Measurements from ENCODE around the gene TMEM217. TPM values are rescaled to one million over a fixed set of nuclear protein-coding genes. Genes with fewer than 3 reads are reported as not detected.
A peak's percentile ranks its signal among the peaks of the same experiment; 100 is the strongest.

Gene TMEM217
- total RNA-seq, 1 donor from 2014 or later, result 2.7 TPM

- Mint-ChIP-seq H3K9me3 (no peaks in the 10 kb centered on the region), H3K4me1 (peaks cover 27% of the 10 kb centered on the region), H3K27me3 (ENCODE audit: low read depth) (no peaks in the 10 kb centered on the region), H3K36me3 (peaks cover 20% of the 10 kb centered on the region), H3K4me3 (peak overlapping the region; percentile 23), H3K27ac (no peak overlapping the region)
- TF ChIP-seq, protein P1, sequence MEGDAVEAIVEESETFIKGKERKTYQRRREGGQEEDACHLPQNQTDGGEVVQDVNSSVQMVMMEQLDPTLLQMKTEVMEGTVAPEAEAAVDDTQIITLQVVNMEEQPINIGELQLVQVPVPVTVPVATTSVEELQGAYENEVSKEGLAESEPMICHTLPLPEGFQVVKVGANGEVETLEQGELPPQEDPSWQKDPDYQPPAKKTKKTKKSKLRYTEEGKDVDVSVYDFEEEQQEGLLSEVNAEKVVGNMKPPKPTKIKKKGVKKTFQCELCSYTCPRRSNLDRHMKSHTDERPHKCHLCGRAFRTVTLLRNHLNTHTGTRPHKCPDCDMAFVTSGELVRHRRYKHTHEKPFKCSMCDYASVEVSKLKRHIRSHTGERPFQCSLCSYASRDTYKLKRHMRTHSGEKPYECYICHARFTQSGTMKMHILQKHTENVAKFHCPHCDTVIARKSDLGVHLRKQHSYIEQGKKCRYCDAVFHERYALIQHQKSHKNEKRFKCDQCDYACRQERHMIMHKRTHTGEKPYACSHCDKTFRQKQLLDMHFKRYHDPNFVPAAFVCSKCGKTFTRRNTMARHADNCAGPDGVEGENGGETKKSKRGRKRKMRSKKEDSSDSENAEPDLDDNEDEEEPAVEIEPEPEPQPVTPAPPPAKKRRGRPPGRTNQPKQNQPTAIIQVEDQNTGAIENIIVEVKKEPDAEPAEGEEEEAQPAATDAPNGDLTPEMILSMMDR (IDR thresholded peaks at IDR 0.05; ENCODE audit: unreplicated experiment), result no peak
- DNase-seq (ENCODE audit: low spot score in 2 of 2, unreplicated experiment in 2 of 2), result no peak
These were observed 84.3 kb downstream of the TMEM217 start for GRCh38 chr6:37173493-37174195.

GRCh38 chr6:37172912-37173492 lies 84.9 kb downstream of the TMEM217 start:
- Mint-ChIP-seq H3K9me3 (no peaks in the 10 kb centered on the region), H3K27me3 (ENCODE audit: low read depth) (no peaks in the 10 kb centered on the region), H3K4me1 (peaks cover 33% of the 10 kb centered on the region), H3K36me3 (peaks cover 20% of the 10 kb centered on the region), H3K4me3 (peak overlapping the region; percentile 23), H3K27ac (no peak overlapping the region)
- TF ChIP-seq, protein P1 (IDR thresholded peaks at IDR 0.05; ENCODE audit: unreplicated experiment), result no peak
- no peak for DNase-seq (ENCODE audit: low spot score in 2 of 2, unreplicated experiment in 2 of 2)

DNA sequence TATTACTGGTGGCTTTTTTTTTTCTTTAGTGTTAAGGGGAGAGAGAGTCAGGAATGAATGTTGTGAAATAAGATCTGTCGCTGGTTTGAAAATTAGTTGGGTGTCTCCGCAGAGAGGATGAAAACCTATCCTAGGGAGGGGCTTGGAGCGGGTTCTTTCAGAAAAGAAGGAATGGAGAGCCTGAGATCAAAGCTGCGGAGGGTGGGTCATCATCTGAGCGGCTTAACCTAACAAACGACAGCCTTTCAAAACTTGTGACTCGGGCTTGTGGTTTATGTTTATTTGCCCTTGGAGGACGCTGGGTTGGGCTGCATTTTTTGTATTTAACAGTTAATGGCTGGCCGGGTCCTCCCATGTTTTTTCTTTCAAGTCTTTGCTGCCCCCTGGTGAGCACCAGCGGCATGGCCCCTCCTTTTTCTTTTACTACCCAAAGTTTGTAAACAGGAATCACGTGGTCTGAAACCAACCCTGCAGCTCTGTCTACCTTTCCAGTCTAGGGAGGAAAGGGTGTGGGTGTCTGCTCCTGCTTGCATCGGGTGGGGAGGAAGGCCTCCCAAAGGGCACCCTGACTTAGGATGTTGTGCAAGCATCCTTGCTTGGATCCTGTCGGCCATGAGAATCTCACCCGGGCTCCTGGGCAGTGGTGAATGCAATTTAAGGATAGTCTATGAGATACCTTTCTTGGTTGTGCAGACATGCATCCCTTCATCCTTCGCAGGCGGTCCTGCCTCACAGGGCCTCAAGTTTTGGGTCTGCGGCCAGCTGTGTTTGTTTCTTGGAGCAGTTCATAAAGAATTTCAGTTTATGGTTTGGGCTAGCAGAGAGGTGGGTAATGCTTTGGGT lies 85.8 kb downstream of the TMEM217 start:
- peak; percentile 63 to 91 for DNase-seq (ENCODE audit: low spot score in 2 of 2, unreplicated experiment in 2 of 2)
- TF ChIP-seq, protein P1 (IDR thresholded peaks at IDR 0.05; ENCODE audit: unreplicated experiment), result peak; percentile 95
- Mint-ChIP-seq H3K4me3 (peak overlapping the region; percentile 73), H3K9me3 (no peaks in the 10 kb centered on the region), H3K27ac (peak overlapping the region; percentile 75), H3K4me1 (peaks cover 36% of the 10 kb centered on the region), H3K27me3 (ENCODE audit: low read depth) (no peaks in the 10 kb centered on the region), H3K36me3 (peaks cover 20% of the 10 kb centered on the region)

- Mint-ChIP-seq H3K27ac (peak overlapping the region; percentile 75), H3K9me3 (no peaks in the 10 kb centered on the region), H3K4me1 (peaks cover 36% of the 10 kb centered on the region), H3K27me3 (ENCODE audit: low read depth) (no peaks in the 10 kb centered on the region), H3K4me3 (peak overlapping the region; percentile 73), H3K36me3 (peaks cover 20% of the 10 kb centered on the region)
- TF ChIP-seq, protein P1 (IDR thresholded peaks at IDR 0.05; ENCODE audit: unreplicated experiment), result no peak
- no peak for DNase-seq (ENCODE audit: low spot score in 2 of 2, unreplicated experiment in 2 of 2)
These were observed 86.6 kb downstream of the TMEM217 start for GRCh38 chr6:37171201-37171969.
